Embryonic facial prominence (tissue), 1 donor: ENCODE results near the gene IDS.
"Not testable (repeated sequence)": the region's sequence is repeated elsewhere in the genome, so short reads cannot be mapped to it uniquely, and the experiment has no call there.

Experiments used
- DNase-seq: peaks from one replicate; pipeline ENCODE4 v3.0.0-alpha.2; 2016; ENCODE audit errors: extremely low spot score

IDS gene

GRCh38 chrX:149504915-149505651 lies at the start of gene IDS:
Gene IDS, minus strand, starts transcription at chrX:149505306. Its CDS starts 169 bp downstream, at chrX:149505137.
- peak; percentile 53 for DNase-seq

- DNase-seq: not testable (repeated sequence)
Measured at GRCh38 chrX:149551939-149552248, 46.8 kb upstream of the IDS start.

- DNase-seq: not testable (repeated sequence)
Measured at GRCh38 chrX:149551245-149551938, 46.3 kb upstream of the IDS start.

GRCh38 chrX:149550454-149550853 lies 45.3 kb upstream of the IDS start:
- DNase-seq: not testable (repeated sequence)

DNA sequence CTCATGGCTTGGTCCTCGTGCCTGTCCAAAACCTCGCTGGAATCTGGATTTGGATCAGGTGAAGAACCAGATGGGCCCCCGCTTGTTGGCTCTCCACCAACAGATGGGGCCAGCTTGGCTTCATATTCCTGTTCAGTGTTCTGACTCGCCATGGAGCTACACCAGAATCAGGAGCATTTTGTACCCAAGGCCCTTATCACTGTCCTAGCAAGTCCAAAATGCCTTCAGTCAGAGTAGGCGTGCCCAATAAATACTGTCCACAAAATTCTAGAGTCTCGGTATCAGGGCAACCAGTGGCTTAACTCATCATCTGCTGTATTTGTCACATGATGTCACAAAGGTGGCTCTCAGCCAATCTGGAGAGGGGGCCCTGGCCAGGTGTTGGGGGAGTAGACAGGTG lies 44.6 kb upstream of the IDS start, which contains the start of gene HSFX3:
Gene HSFX3, minus strand, starts transcription at position 224 of the 400 bp plus-strand sequence. Its CDS starts 72 bp downstream, at position 152.
- DNase-seq: not testable (repeated sequence)

GRCh38 chrX:149547782-149548181 lies 42.7 kb upstream of the IDS start:
- not testable (repeated sequence) for DNase-seq

- not testable (repeated sequence) for DNase-seq
Measured at GRCh38 chrX:149546962-149547361, 41.9 kb upstream of the IDS start.

DNA sequence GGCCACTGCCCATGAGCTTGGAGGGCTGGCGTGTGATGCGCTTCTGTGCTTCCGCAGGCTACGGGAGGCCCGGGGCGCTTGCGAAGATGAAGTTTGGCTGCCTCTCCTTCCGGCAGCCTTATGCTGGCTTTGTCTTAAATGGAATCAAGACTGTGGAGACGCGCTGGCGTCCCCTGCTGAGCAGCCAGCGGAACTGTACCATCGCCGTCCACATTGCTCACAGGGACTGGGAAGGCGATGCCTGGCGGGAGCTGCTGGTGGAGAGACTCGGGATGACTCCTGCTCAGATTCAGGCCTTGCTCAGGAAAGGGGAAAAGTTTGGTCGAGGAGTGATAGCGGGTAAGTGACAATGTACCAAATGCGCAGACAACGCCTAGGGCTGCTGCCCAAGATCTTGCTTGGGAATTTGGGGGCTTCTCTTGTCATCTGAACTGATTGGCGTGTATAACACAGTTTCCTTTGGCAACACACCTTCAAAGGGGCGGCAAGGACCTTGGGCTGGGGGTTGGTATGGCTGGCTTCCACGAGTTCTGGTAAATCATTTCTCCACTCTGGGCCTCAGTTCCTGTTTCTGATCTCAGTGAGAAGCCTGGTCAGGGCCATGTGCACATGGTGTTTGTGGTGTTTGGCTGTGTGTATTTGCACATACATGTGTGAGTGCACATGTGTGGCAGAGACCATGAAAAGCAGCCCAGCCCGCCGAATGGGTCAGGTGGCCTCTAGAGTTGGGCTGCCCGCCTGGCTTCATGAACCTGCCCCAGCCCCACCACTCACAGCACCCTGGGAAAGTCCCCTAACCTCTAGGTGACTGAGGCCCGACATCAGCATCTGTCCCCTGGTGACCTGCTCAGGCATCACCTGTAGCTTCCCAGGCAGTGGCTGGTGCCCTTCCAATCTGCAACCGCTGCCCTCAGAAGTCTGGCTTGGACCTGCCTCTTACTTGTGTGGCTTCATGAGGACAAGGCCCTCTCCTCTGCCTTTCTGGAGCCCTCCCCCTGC lies 40.7 kb upstream of the IDS start:
- not testable (repeated sequence) for DNase-seq

- no peak for DNase-seq
Measured at GRCh38 chrX:149541521-149542047, 36.5 kb upstream of the IDS start.

- peak; percentile 79 for DNase-seq
Measured at GRCh38 chrX:149540621-149541520, 35.8 kb upstream of the IDS start, which contains the start of gene EOLA1. Gene EOLA1, plus strand, starts transcription at chrX:149541012. Its CDS starts 4,619 bp downstream, at chrX:149545631.

DNA sequence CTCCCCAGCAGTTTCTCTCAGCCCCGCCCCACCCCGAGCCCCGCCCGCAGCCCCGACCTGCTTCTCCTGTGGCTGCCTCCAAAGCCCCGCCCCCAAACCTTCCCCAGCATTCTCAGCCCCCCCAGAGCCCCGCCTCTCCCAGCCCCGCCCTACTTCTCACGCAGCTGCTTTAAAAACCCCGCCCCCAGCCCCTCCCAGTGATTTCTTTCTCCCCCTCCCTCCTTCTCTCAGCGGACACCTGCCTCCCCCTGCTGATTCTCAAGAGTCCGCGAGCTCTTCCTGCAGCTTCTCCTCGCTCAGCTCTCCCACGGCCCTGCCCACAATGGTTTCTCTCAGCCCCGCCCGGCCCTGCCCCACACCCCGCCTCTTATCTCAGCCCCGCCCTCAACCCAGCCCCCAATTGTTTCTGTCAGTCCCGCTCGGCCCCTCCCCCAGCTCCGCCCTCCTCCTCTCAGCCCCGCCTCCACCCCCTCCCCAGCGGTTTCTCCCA lies 35.1 kb upstream of the IDS start:
- peak; percentile 80 for DNase-seq

GRCh38 chrX:149539283-149540130 lies 34.4 kb upstream of the IDS start:
- DNase-seq: peak; percentile 82

DNA sequence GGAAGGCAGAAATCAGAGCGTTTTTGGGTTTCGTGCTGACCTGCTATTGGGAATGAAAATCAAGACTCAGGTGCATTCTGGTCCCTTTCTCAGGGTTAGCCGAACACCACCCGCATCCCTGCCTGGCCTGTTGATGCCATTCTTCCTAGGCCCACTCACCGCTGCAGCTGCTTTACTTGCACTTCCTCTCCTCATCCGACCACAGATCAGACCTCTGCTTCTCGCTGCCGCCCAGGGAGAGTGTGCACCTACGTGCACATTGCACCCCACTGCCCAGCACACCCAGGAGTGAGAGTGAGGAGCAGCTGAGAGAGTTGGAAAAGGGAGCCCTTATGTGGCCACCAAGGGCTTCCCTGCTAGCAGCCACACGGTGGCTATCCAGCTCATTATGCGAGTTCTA lies 32.4 kb upstream of the IDS start:
- DNase-seq: not testable (repeated sequence)

DNA sequence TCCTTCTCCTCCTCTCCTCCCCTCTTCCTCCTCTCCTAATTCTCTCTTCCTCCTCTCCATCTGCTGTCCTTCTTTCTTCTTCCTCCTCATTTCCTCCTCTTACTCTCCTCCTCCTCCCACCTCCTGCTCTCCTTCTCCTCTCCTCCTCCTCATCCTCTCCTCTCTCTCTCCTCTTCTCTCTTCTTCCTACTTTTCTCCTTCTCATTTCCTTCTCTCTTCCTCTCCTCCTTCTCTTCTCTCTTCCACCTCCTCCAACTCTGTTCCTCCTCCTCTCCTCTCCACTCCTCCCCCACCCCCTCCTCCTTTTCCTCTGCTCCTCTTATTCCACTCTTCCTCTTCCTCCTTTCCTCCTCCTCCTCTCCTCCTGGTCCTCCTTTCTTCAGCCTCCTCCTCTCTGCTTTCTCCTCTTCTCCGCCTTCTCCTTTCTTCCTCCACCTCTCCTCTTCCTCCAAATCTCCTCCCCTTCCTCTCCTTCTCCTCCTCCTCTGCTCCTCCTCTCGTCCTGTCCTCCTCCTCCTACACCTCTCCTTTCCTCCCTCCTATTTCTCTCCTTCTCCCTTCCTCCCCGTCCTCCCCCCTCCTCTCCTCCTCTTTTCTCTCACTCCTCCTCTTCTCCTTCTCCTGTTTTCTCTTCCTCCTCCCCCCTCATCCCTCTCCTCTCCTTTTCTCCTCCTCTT lies 30.0 kb upstream of the IDS start:
- not testable (repeated sequence) for DNase-seq

- not testable (repeated sequence) for DNase-seq
Measured at GRCh38 chrX:149533999-149534398, 28.9 kb upstream of the IDS start.

DNA sequence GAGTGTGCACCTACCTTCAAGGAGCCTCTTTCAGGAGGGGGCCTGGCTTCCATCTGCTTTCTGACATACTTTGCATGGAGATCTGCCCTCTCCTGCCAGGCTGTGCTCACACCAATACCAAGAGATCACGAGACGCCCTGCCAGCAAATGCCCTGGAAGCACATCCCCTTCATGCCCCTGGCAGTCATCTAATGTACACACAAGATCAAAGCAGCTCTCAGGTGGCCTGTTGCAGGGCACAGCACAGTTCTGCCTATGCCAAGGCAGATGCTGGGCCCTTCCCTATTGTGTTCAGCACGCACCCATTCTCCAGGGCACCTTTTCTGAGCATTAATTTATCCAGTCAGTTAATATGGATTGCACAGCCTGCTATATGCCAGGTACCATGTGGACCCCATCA lies 27.8 kb upstream of the IDS start:
- DNase-seq: not testable (repeated sequence)

DNA sequence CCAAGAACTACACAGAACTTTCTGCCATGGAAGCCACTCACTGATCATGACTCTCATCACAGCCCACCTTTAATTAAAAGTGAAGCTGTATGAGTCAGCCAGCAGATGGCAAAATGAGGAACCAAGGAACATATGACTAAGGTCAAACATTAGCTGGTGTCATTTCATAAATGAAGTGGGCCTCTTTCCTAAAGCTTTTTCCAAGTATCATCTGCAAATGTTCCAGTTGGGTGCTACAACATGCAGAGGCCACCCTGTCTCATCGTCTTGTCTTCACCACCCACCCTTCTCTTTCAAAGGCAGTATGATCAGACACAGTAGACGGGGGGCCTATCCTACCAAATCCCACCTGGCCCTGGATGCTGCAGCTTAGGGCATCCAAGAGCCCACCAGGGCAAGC lies 26.5 kb upstream of the IDS start:
- DNase-seq: no peak

DNA sequence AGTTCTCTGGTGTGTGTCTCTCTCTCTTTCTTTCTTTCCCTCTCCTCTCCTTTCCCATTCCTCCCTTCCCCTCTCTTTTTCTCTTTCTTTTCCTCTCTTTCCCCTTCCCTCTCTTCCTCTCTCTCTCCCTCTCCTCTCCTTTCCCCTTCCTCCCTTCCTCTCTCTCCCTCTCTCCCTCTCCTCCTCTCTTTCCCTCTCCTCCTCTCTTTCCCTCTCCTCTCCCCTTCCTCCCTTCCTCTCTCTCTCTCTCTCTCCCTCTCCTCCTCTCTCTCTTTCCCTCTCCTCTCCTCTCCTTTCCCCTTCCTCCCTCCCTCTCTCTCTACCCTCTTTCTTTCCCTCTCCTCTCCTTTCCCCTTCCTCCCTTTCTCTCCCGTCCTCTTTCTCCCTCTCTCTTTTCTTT lies 23.3 kb upstream of the IDS start:
- no peak for DNase-seq

GRCh38 chrX:149527705-149528104 lies 22.6 kb upstream of the IDS start:
- no peak for DNase-seq
